ENCODE measurements around the gene IFITM10.
"Not testable (repeated sequence)": the region's sequence is repeated elsewhere in the genome, so short reads cannot be mapped to it uniquely, and the experiment has no call there.

IFITM10 gene

GRCh38 chr11:1778141-1778911, 27.9 kb upstream of the IFITM10 start:
- no peak for DNase-seq (ENCODE audit: extremely low read depth in 1 of 2, low read depth in 1 of 2)

- DNase-seq (ENCODE audit: extremely low read depth in 1 of 2, low read depth in 1 of 2), result no peak
Observed at GRCh38 chr11:1777737-1778136, 27.3 kb upstream of the IFITM10 start.

GRCh38 chr11:1776944-1777715, 26.7 kb upstream of the IFITM10 start:
- DNase-seq (ENCODE audit: extremely low read depth in 1 of 2, low read depth in 1 of 2), result no peak

GRCh38 chr11:1776331-1776851, 26.0 kb upstream of the IFITM10 start:
- DNase-seq (ENCODE audit: extremely low read depth in 1 of 2, low read depth in 1 of 2), result no peak

GRCh38 chr11:1774886-1775285, 24.5 kb upstream of the IFITM10 start:
- no peak for DNase-seq (ENCODE audit: extremely low read depth in 1 of 2, low read depth in 1 of 2)

- no peak for DNase-seq (ENCODE audit: extremely low read depth in 1 of 2, low read depth in 1 of 2)
Observed at GRCh38 chr11:1773994-1774550, 23.7 kb upstream of the IFITM10 start.

- DNase-seq (ENCODE audit: extremely low read depth in 1 of 2, low read depth in 1 of 2), result no peak
Observed at GRCh38 chr11:1773131-1773993, 23.0 kb upstream of the IFITM10 start.

- DNase-seq (ENCODE audit: extremely low read depth in 1 of 2, low read depth in 1 of 2), result no peak
Observed at GRCh38 chr11:1772270-1773130, 22.1 kb upstream of the IFITM10 start.

GRCh38 chr11:1771700-1772099, 21.3 kb upstream of the IFITM10 start:
- no peak for DNase-seq (ENCODE audit: extremely low read depth in 1 of 2, low read depth in 1 of 2)

GRCh38 chr11:1771273-1771672, 20.9 kb upstream of the IFITM10 start:
- DNase-seq (ENCODE audit: extremely low read depth in 1 of 2, low read depth in 1 of 2), result no peak

- no peak for DNase-seq (ENCODE audit: extremely low read depth in 1 of 2, low read depth in 1 of 2)
Observed at GRCh38 chr11:1770528-1770927, 20.1 kb upstream of the IFITM10 start.

GRCh38 chr11:1770061-1770460, 19.7 kb upstream of the IFITM10 start:
- no peak for DNase-seq (ENCODE audit: extremely low read depth in 1 of 2, low read depth in 1 of 2)

- not testable (repeated sequence) for DNase-seq (ENCODE audit: extremely low read depth in 1 of 2, low read depth in 1 of 2)
Observed at GRCh38 chr11:1769304-1769936, 19.0 kb upstream of the IFITM10 start.

GRCh38 chr11:1768141-1768469, 17.7 kb upstream of the IFITM10 start:
- no peak for DNase-seq (ENCODE audit: extremely low read depth in 1 of 2, low read depth in 1 of 2)

- DNase-seq (ENCODE audit: extremely low read depth in 1 of 2, low read depth in 1 of 2), result no peak
Observed at GRCh38 chr11:1767399-1768140, 17.2 kb upstream of the IFITM10 start.

- DNase-seq (ENCODE audit: extremely low read depth in 1 of 2, low read depth in 1 of 2), result no peak
Observed at GRCh38 chr11:1766719-1767398, 16.5 kb upstream of the IFITM10 start.

- no peak for DNase-seq (ENCODE audit: extremely low read depth in 1 of 2, low read depth in 1 of 2)
Observed at GRCh38 chr11:1765871-1766718, 15.7 kb upstream of the IFITM10 start.
